Tibial nerve (tissue), 4 donors: ENCODE results near the gene OLFM4.

Source experiments
- EP300 ChIP-seq, 2 donors: sonication (generic); formaldehyde crosslinking; IDR thresholded peaks; one replicate each; pipeline ENCODE4 v1.6.1; 2017; ENCODE audit warnings: antibody characterized with exemption in 2 of 2, mild to moderate bottlenecking in 1 of 2
- POLR2A ChIP-seq, 2 donors: fragments of 450-650 bp; IDR thresholded peaks; one replicate each; pipeline ENCODE4 v1.6.1; 2017; ENCODE audit warnings: antibody characterized with exemption in 2 of 2, mild to moderate bottlenecking in 2 of 2, moderate library complexity in 2 of 2
- TF ChIP-seq, protein P1 (sequence below), 5 experiments: fragments of 200-600 bp in 3 of 5; fragments of 450-650 bp in 2 of 5; sonication (generic) in 3 of 5; IDR thresholded peaks; one replicate each; pipeline ENCODE4 v1.5.1; 2016 to 2019; ENCODE audit warnings: antibody characterized with exemption in 5 of 5, mild to moderate bottlenecking in 3 of 5, moderate library complexity in 2 of 5

DNA sequence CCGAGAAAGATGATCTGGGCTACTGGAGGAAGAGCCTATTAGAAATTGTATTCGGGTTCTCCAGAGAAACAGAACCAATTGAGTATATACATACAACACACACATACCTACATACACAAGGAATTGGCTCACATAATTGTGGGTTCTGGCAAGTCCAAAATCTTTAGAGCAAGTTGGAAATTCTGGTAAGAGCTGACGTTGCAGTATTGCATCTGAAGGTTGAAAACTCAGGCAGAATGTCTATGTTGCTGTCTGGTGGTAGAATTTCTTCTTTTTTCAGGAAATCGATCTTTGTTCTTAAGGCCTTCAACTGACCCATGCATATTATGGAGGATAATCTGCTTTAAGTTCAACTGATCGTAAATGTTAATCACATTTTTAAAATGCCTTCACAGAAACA, 15.5 kb upstream of the OLFM4 start:
- TF ChIP-seq, protein P1, sequence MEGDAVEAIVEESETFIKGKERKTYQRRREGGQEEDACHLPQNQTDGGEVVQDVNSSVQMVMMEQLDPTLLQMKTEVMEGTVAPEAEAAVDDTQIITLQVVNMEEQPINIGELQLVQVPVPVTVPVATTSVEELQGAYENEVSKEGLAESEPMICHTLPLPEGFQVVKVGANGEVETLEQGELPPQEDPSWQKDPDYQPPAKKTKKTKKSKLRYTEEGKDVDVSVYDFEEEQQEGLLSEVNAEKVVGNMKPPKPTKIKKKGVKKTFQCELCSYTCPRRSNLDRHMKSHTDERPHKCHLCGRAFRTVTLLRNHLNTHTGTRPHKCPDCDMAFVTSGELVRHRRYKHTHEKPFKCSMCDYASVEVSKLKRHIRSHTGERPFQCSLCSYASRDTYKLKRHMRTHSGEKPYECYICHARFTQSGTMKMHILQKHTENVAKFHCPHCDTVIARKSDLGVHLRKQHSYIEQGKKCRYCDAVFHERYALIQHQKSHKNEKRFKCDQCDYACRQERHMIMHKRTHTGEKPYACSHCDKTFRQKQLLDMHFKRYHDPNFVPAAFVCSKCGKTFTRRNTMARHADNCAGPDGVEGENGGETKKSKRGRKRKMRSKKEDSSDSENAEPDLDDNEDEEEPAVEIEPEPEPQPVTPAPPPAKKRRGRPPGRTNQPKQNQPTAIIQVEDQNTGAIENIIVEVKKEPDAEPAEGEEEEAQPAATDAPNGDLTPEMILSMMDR (IDR thresholded peaks at IDR 0.05) = no peak
- TF ChIP-seq EP300 (IDR thresholded peaks at IDR 0.05) (no peak), POLR2A (IDR thresholded peaks at IDR 0.05) (no peak)
